Measurements from ENCODE around the gene CLCA1. TPM values are rescaled to one million over a fixed set of nuclear protein-coding genes. Genes with fewer than 3 reads are reported as not detected.

The CLCA1 gene
- total RNA-seq, 1 donor from 2014 or later = not detected

DNA sequence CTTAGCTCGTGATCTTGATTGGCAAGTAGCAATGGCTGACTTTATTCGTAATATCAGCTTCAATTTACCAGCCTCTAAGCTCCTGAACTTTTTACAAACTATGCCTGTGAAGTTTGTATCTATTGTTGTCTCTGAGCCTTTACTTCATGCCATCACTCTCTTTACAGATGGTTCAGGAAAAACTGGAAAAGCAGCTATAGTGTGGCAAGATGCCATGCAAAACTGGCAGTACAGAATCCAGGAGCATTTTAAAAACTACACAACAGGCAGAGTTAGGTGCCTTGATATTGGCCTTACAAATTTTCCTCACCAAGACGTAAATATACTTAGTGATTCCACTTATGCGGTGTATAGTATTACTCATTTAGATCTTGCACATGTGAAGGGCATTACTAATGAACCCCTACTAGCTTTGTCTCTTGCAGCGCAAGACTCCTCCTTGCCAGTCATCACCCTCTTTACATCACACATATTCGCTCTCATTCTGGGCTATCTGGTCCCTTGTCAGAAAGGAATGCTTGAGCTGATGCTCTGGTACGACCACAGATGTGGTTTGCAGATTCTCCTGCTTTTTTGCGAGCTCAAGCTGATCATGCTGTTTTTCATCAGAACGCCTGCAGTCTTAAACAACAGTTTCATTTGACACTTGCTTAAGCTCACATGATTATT is 36.3 kb downstream of the CLCA1 start:
- peaks cover 18% of the 10 kb centered on the region for H3K4me1 Mint-ChIP-seq (ENCODE audit: low read depth)
- no peak overlapping the region for H3K27ac Mint-ChIP-seq (ENCODE audit: unreplicated experiment)
- H3K27me3 Mint-ChIP-seq (ENCODE audit: low read depth) = no peaks in the 10 kb centered on the region
- no peaks in the 10 kb centered on the region for H3K36me3 Mint-ChIP-seq (ENCODE audit: low read depth)
- H3K4me3 Mint-ChIP-seq (ENCODE audit: unreplicated experiment) = no peak overlapping the region
- no peak for DNase-seq (ENCODE audit: low spot score)
- H3K9me3 Mint-ChIP-seq (ENCODE audit: low read depth) = no peaks in the 10 kb centered on the region
- TF ChIP-seq, protein P1, sequence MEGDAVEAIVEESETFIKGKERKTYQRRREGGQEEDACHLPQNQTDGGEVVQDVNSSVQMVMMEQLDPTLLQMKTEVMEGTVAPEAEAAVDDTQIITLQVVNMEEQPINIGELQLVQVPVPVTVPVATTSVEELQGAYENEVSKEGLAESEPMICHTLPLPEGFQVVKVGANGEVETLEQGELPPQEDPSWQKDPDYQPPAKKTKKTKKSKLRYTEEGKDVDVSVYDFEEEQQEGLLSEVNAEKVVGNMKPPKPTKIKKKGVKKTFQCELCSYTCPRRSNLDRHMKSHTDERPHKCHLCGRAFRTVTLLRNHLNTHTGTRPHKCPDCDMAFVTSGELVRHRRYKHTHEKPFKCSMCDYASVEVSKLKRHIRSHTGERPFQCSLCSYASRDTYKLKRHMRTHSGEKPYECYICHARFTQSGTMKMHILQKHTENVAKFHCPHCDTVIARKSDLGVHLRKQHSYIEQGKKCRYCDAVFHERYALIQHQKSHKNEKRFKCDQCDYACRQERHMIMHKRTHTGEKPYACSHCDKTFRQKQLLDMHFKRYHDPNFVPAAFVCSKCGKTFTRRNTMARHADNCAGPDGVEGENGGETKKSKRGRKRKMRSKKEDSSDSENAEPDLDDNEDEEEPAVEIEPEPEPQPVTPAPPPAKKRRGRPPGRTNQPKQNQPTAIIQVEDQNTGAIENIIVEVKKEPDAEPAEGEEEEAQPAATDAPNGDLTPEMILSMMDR (IDR thresholded peaks at IDR 0.05) = no peak

DNA sequence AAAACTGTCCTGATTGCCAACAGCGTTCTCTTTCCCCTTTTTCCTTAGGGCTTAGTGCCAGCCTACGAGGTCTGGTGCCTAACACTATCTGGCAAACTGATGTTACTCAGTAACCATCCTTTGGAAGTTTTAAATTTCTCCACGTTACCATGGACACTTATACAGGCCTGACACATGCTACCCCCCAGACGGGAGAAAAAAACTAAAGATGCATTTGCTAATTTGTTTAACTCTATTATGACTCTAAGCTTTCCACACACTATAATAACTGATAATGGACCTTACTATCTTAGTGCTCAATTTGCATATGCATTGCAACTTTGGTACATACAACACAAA is 36.8 kb downstream of the CLCA1 start:
- Mint-ChIP-seq H3K9me3 (ENCODE audit: low read depth) (no peaks in the 10 kb centered on the region), H3K27ac (ENCODE audit: unreplicated experiment) (no peak overlapping the region), H3K4me3 (ENCODE audit: unreplicated experiment) (no peak overlapping the region), H3K4me1 (ENCODE audit: low read depth) (peaks cover 18% of the 10 kb centered on the region), H3K27me3 (ENCODE audit: low read depth) (no peaks in the 10 kb centered on the region), H3K36me3 (ENCODE audit: low read depth) (no peaks in the 10 kb centered on the region)
- TF ChIP-seq, protein P1 (IDR thresholded peaks at IDR 0.05) = no peak
- no peak for DNase-seq (ENCODE audit: low spot score)

- no peak for DNase-seq (ENCODE audit: low spot score)
- Mint-ChIP-seq H3K4me3 (ENCODE audit: unreplicated experiment) (no peak overlapping the region), H3K36me3 (ENCODE audit: low read depth) (no peaks in the 10 kb centered on the region), H3K4me1 (ENCODE audit: low read depth) (peaks cover 12% of the 10 kb centered on the region), H3K27me3 (ENCODE audit: low read depth) (no peaks in the 10 kb centered on the region), H3K9me3 (ENCODE audit: low read depth) (no peaks in the 10 kb centered on the region), H3K27ac (ENCODE audit: unreplicated experiment) (no peak overlapping the region)
- TF ChIP-seq, protein P1 (IDR thresholded peaks at IDR 0.05) = peak; percentile 81
Measured at GRCh38 chr1:86507935-86508582, 39.3 kb downstream of the CLCA1 start.

GRCh38 chr1:86508583-86508969 is 39.8 kb downstream of the CLCA1 start:
- H3K9me3 Mint-ChIP-seq (ENCODE audit: low read depth) = no peaks in the 10 kb centered on the region
- no peaks in the 10 kb centered on the region for H3K27me3 Mint-ChIP-seq (ENCODE audit: low read depth)
- H3K4me1 Mint-ChIP-seq (ENCODE audit: low read depth) = peaks cover 7% of the 10 kb centered on the region
- no peaks in the 10 kb centered on the region for H3K36me3 Mint-ChIP-seq (ENCODE audit: low read depth)
- H3K27ac Mint-ChIP-seq (ENCODE audit: unreplicated experiment) = no peak overlapping the region
- TF ChIP-seq, protein P1 (IDR thresholded peaks at IDR 0.05) = no peak
- DNase-seq (ENCODE audit: low spot score) = no peak
- no peak overlapping the region for H3K4me3 Mint-ChIP-seq (ENCODE audit: unreplicated experiment)

GRCh38 chr1:86515597-86515996 is 46.9 kb downstream of the CLCA1 start:
- Mint-ChIP-seq H3K9me3 (ENCODE audit: low read depth) (no peaks in the 10 kb centered on the region), H3K27ac (ENCODE audit: unreplicated experiment) (no peak overlapping the region), H3K36me3 (ENCODE audit: low read depth) (no peaks in the 10 kb centered on the region), H3K27me3 (ENCODE audit: low read depth) (no peaks in the 10 kb centered on the region), H3K4me3 (ENCODE audit: unreplicated experiment) (no peak overlapping the region), H3K4me1 (ENCODE audit: low read depth) (no peaks in the 10 kb centered on the region)
- TF ChIP-seq, protein P1 (IDR thresholded peaks at IDR 0.05) = peak; percentile 38
- no peak for DNase-seq (ENCODE audit: low spot score)

All from chondrocyte (in vitro differentiated cells).